ENCODE measurements around the gene BLNK. TPM values are rescaled to one million over a fixed set of nuclear protein-coding genes. Genes with fewer than 3 reads are reported as not detected.

BLNK gene
- total RNA-seq, 1 donor: not detected

- no peak for TF ChIP-seq CTCF (IDR thresholded peaks at IDR 0.05; ENCODE audit: insufficient read depth, low read depth, low read length)
- H3K4me3 ChIP-seq (ENCODE audit: low read depth, low read length): no peak overlapping the region
- no peak for DNase-seq (ENCODE audit: low read depth)
These were observed 16.8 kb upstream of the BLNK start for GRCh38 chr10:96288151-96288621.

GRCh38 chr10:96287392-96288105 lies 16.2 kb upstream of the BLNK start:
- H3K4me3 ChIP-seq (ENCODE audit: low read depth, low read length): no peak overlapping the region
- TF ChIP-seq CTCF (IDR thresholded peaks at IDR 0.05; ENCODE audit: insufficient read depth, low read depth, low read length): no peak
- peak; percentile 23 for DNase-seq (ENCODE audit: low read depth)

GRCh38 chr10:96285331-96285752 lies 14.0 kb upstream of the BLNK start:
- no peak overlapping the region for H3K4me3 ChIP-seq (ENCODE audit: low read depth, low read length)
- DNase-seq (ENCODE audit: low read depth): no peak
- no peak for TF ChIP-seq CTCF (IDR thresholded peaks at IDR 0.05; ENCODE audit: insufficient read depth, low read depth, low read length)

GRCh38 chr10:96283756-96284155 lies 12.4 kb upstream of the BLNK start:
- TF ChIP-seq CTCF (IDR thresholded peaks at IDR 0.05; ENCODE audit: insufficient read depth, low read depth, low read length): no peak
- no peak overlapping the region for H3K4me3 ChIP-seq (ENCODE audit: low read depth, low read length)
- no peak for DNase-seq (ENCODE audit: low read depth)

- DNase-seq (ENCODE audit: low read depth): no peak
- no peak for TF ChIP-seq CTCF (IDR thresholded peaks at IDR 0.05; ENCODE audit: insufficient read depth, low read depth, low read length)
- no peak overlapping the region for H3K4me3 ChIP-seq (ENCODE audit: low read depth, low read length)
These were observed 12.0 kb upstream of the BLNK start for GRCh38 chr10:96283351-96283750.

GRCh38 chr10:96281444-96282029 lies 10.2 kb upstream of the BLNK start:
- no peak overlapping the region for H3K4me3 ChIP-seq (ENCODE audit: low read depth, low read length)

More at GRCh38 chr10:96281444-96282029, 10.2 kb upstream of the BLNK start:
- no peak for TF ChIP-seq CTCF (IDR thresholded peaks at IDR 0.05; ENCODE audit: insufficient read depth, low read depth, low read length)
- DNase-seq (ENCODE audit: low read depth): no peak

All from fibroblast of villous mesenchyme (primary cell).